Liver (tissue), 9 donors: Measurements from ENCODE around the gene STN1. TPM values are rescaled to one million over a fixed set of nuclear protein-coding genes. Genes with fewer than 3 reads are reported as not detected.

ENCODE experiments used
- DNase-seq: peaks from one replicate; pipeline ENCODE4 v3.0.0-alpha.2; 2017; ENCODE audit warnings: low spot score
- H3K27ac ChIP-seq, 2 donors: one replicate each; pipeline ENCODE4 v1.7.0; 2013; ENCODE audit warnings: inconsistent platforms in 2 of 2, low read length in 2 of 2, control low read depth in 1 of 2, low read depth in 1 of 2, mild to moderate bottlenecking in 1 of 2
- H3K27me3 ChIP-seq, 4 donors: one replicate each; pipeline versions ENCODE4 v1.6.1 to v1.7.0; 2013; ENCODE audit warnings: low read length in 3 of 4, inconsistent platforms in 1 of 4, mild to moderate bottlenecking in 1 of 4, moderate library complexity in 1 of 4; ENCODE audit not compliant: control insufficient read depth in 4 of 4, insufficient read depth in 4 of 4
- H3K36me3 ChIP-seq, 4 donors: one replicate each; pipeline versions ENCODE4 v1.6.1 to v1.7.0; 2013; ENCODE audit warnings: low read length in 3 of 4, mild to moderate bottlenecking in 3 of 4, low read depth in 1 of 4, moderate library complexity in 1 of 4; ENCODE audit not compliant: control insufficient read depth in 4 of 4, insufficient read depth in 3 of 4
- H3K4me1 ChIP-seq, 4 donors: one replicate each; pipeline versions ENCODE4 v1.6.1 to v1.7.0; 2013; ENCODE audit warnings: low read length in 3 of 4, mild to moderate bottlenecking in 3 of 4, moderate library complexity in 1 of 4; ENCODE audit not compliant: control insufficient read depth in 4 of 4, insufficient read depth in 4 of 4
- H3K4me3 ChIP-seq, 3 donors: one replicate each; pipeline versions ENCODE4 v1.6.1 to v1.7.0; 2013; ENCODE audit warnings: low read length in 3 of 3, control low read depth in 1 of 3, low read depth in 1 of 3, mild to moderate bottlenecking in 1 of 3
- H3K9ac ChIP-seq, 2 donors: one replicate each; pipeline ENCODE4 v1.7.0; 2013; ENCODE audit warnings: low read length in 2 of 2, mild to moderate bottlenecking in 2 of 2, moderate library complexity in 2 of 2, control low read depth in 1 of 2, low read depth in 1 of 2
- H3K9me3 ChIP-seq, 4 donors: one replicate each; pipeline versions ENCODE4 v1.6.1 to v1.7.0; 2013; ENCODE audit warnings: low read length in 3 of 4; ENCODE audit not compliant: control insufficient read depth in 4 of 4
- ATF3 ChIP-seq: IDR thresholded peaks from 2 replicates; pipeline ENCODE4 v1.6.1; 2016; ENCODE audit warnings: antibody characterized with exemption
- CTCF ChIP-seq: fragments of 150-350 bp; IDR thresholded peaks from 2 replicates; pipeline ENCODE4 v1.5.1; 2017; ENCODE audit warnings: improper control_type of control experiment, low read depth, low read length; ENCODE audit not compliant: missing input control
- EGR1 ChIP-seq, 2 donors: IDR thresholded peaks; 2 replicates each; pipeline ENCODE4 v1.6.1; 2016 to 2018; ENCODE audit warnings: antibody characterized with exemption in 2 of 2, low read depth in 2 of 2
- FOXA1 ChIP-seq: IDR thresholded peaks from 2 replicates; pipeline ENCODE4 v1.6.1; 2016; ENCODE audit warnings: antibody characterized with exemption
- FOXA2 ChIP-seq: IDR thresholded peaks from 2 replicates; pipeline ENCODE4 v1.6.1; 2016; ENCODE audit warnings: antibody characterized with exemption
- GABPA ChIP-seq, 2 donors: IDR thresholded peaks in 1 of 2; conservative IDR thresholded peaks in 1 of 2; 2 replicates each; pipeline ENCODE4 v1.6.1; 2016; ENCODE audit warnings: antibody characterized with exemption in 2 of 2, mild to moderate bottlenecking in 1 of 2, moderate library complexity in 1 of 2
- HNF4A ChIP-seq, 2 donors: conservative IDR thresholded peaks; 2 replicates each; pipeline ENCODE4 v1.6.1; 2016; ENCODE audit warnings: antibody characterized with exemption in 2 of 2, mild to moderate bottlenecking in 2 of 2
- JUND ChIP-seq, 2 donors: IDR thresholded peaks; 2 replicates each; pipeline ENCODE4 v1.6.1; 2016; ENCODE audit warnings: antibody characterized with exemption in 2 of 2
- MAX ChIP-seq: IDR thresholded peaks from 2 replicates; pipeline ENCODE4 v1.6.1; 2016; ENCODE audit warnings: antibody characterized with exemption
- NR2F2 ChIP-seq: IDR thresholded peaks from 2 replicates; pipeline ENCODE4 v1.6.1; 2016; ENCODE audit warnings: antibody characterized with exemption
- RAD21 ChIP-seq, 2 donors: IDR thresholded peaks; 2 replicates each; pipeline ENCODE4 v1.6.1; 2016; ENCODE audit warnings: antibody characterized with exemption in 2 of 2, mild to moderate bottlenecking in 2 of 2
- REST ChIP-seq: IDR thresholded peaks from 2 replicates; pipeline ENCODE4 v1.6.1; 2016; ENCODE audit warnings: antibody characterized with exemption, mild to moderate bottlenecking
- RXRA ChIP-seq, 2 donors: IDR thresholded peaks; 2 replicates each; pipeline ENCODE4 v1.6.1; 2017 to 2018; ENCODE audit warnings: antibody characterized with exemption in 2 of 2, mild to moderate bottlenecking in 1 of 2
- SP1 ChIP-seq: IDR thresholded peaks from 2 replicates; pipeline ENCODE4 v1.6.1; 2018; ENCODE audit warnings: antibody characterized with exemption, mild to moderate bottlenecking
- TAF1 ChIP-seq: conservative IDR thresholded peaks from 2 replicates; pipeline ENCODE4 v1.6.1; 2016; ENCODE audit warnings: antibody characterized with exemption, mild to moderate bottlenecking
- YY1 ChIP-seq: IDR thresholded peaks from 2 replicates; pipeline ENCODE4 v1.6.1; 2016; ENCODE audit warnings: antibody characterized with exemption, mild to moderate bottlenecking
- WGBS: extraction: QIAGEN DNeasy Blood & Tissue Kit; methylation state at CpG from one replicate; pipeline ENCODE4 v1.1.7; 2013; 5-methylcytosine and 5-hydroxymethylcytosine counted together
- polyA plus RNA-seq, 2 donors: library from polyadenylated mRNA; stranded (reverse) in 1 of 2; unstranded in 1 of 2; fragments of 200-250 nt in 1 of 2; fragments of >200 nt in 1 of 2; fragmentation: Nextera tagmentation in 1 of 2; extraction: Ambion mirVana in 1 of 2; gene quantifications; one replicate each; pipeline versions ENCODE4 v1.2.1 to v1.2.3, GENCODE V29; 2013 to 2015
- total RNA-seq, 2 donors: library from RNA; depleted of rRNA; stranded (reverse); fragments of >200 nt; gene quantifications; one replicate each; pipeline ENCODE4 v1.2.3, GENCODE V29; 2014
- TF ChIP-seq, protein P1 (sequence below): IDR thresholded peaks from 2 replicates; pipeline ENCODE4 v1.6.1; 2016; ENCODE audit warnings: antibody characterized with exemption
- donor health status: healthy.
- donor health status: healthy.
- donor health status: healthy.
- donor health status: healthy.
- donor health status: healthy.

STN1 gene
- total and polyA plus RNA-seq, 4 donors: 6.9 to 12.9 (median 8.0) TPM

GRCh38 chr10:103876155-103876554, 41.8 kb downstream of the STN1 start:
- no peaks in the 10 kb centered on the region for H3K27me3 ChIP-seq
- no peak for DNase-seq
- TF ChIP-seq MAX: no peak
- TF ChIP-seq, protein P1, sequence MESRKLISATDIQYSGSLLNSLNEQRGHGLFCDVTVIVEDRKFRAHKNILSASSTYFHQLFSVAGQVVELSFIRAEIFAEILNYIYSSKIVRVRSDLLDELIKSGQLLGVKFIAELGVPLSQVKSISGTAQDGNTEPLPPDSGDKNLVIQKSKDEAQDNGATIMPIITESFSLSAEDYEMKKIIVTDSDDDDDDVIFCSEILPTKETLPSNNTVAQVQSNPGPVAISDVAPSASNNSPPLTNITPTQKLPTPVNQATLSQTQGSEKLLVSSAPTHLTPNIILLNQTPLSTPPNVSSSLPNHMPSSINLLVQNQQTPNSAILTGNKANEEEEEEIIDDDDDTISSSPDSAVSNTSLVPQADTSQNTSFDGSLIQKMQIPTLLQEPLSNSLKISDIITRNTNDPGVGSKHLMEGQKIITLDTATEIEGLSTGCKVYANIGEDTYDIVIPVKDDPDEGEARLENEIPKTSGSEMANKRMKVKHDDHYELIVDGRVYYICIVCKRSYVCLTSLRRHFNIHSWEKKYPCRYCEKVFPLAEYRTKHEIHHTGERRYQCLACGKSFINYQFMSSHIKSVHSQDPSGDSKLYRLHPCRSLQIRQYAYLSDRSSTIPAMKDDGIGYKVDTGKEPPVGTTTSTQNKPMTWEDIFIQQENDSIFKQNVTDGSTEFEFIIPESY: no peak
- no peak for TF ChIP-seq JUND (IDR thresholded peaks at IDR 0.05)
- no peak for TF ChIP-seq EGR1 (IDR thresholded peaks at IDR 0.05; ENCODE audit: low read depth in 2 of 2)
- TF ChIP-seq YY1: no peak
- TF ChIP-seq FOXA1: no peak
- TF ChIP-seq CTCF: no peak
- TF ChIP-seq NR2F2: no peak
- TF ChIP-seq TAF1: no peak
- no peak for TF ChIP-seq GABPA (IDR thresholded peaks at IDR 0.05 in 1 of 2, conservative IDR thresholded peaks at IDR 0.05 in 1 of 2)
- no peak for TF ChIP-seq HNF4A (conservative IDR thresholded peaks at IDR 0.05)
- TF ChIP-seq FOXA2: no peak
- no peak for TF ChIP-seq RAD21 (IDR thresholded peaks at IDR 0.05)
- TF ChIP-seq SP1: no peak
- no peak for TF ChIP-seq ATF3
- no peaks in the 10 kb centered on the region for H3K9me3 ChIP-seq
- H3K4me3 ChIP-seq: no peak overlapping the region
- H3K36me3 ChIP-seq: peaks cover 4 to 24% (median 12%) of the 10 kb centered on the region in 4 donors
- H3K27ac ChIP-seq: no peak overlapping the region
- 93% methylated on average over 5 of the region's 5 CpGs for WGBS
- no peaks in the 10 kb centered on the region for H3K4me1 ChIP-seq
- no peak overlapping the region for H3K9ac ChIP-seq

- Histone ChIP-seq H3K4me3 (no peak overlapping the region), H3K27me3 (no peaks in the 10 kb centered on the region), H3K9me3 (no peaks in the 10 kb centered on the region), H3K9ac (no peak overlapping the region), H3K36me3 (peaks cover 0 to 17% (median 10%) of the 10 kb centered on the region in 4 donors), H3K27ac (no peak overlapping the region), H3K4me1 (no peaks in the 10 kb centered on the region)
- TF ChIP-seq REST (no peak), CTCF (no peak), JUND (IDR thresholded peaks at IDR 0.05) (no peak), RXRA (IDR thresholded peaks at IDR 0.05) (no peak), HNF4A (conservative IDR thresholded peaks at IDR 0.05) (no peak)
- TF ChIP-seq, protein P1: no peak
- DNase-seq: no peak
- WGBS: 84% methylated on average over 6 of the region's 6 CpGs
These were observed 43.3 kb downstream of the STN1 start for GRCh38 chr10:103874730-103875129.
